HL-60 (cell line): ENCODE measurements around the gene SOCS6.

Experiments used
- DNase-seq, 2 experiments: peaks; one replicate each; pipeline ENCODE4 v3.0.0-alpha.2; 2010 to 2020; ENCODE audit warnings: low read depth in 1 of 2, low spot score in 1 of 2
- H3K27ac ChIP-seq: fragments of 250-450 bp; sonication (Bioruptor Pico); replicated peaks from 2 replicates; pipeline ENCODE4 v1.5.1; 2020; ENCODE audit warnings: mild to moderate bottlenecking, moderate library complexity
- H3K27me3 ChIP-seq: fragments of 250-450 bp; sonication (Bioruptor Pico); 2 replicates; pipeline ENCODE4 v1.5.1; 2021; ENCODE audit warnings: mild to moderate bottlenecking, moderate library complexity; ENCODE audit not compliant: insufficient read depth, poor library complexity, severe bottlenecking
- H3K4me3 ChIP-seq: replicated peaks from 2 replicates; pipeline ENCODE4 v1.5.1; 2011; ENCODE audit warnings: mild to moderate bottlenecking, control low read depth, low read length; ENCODE audit not compliant: insufficient read depth
- CTCF ChIP-seq: IDR thresholded peaks from one replicate; pipeline ENCODE4 v1.5.1; 2011; ENCODE audit warnings: low read length, control low read depth, inconsistent platforms; ENCODE audit not compliant: insufficient read depth
- GABPA ChIP-seq: IDR thresholded peaks from 2 replicates; pipeline ENCODE4 v1.6.1; 2012; ENCODE audit warnings: low read depth
- POLR2AphosphoS5 ChIP-seq: IDR thresholded peaks from 2 replicates; pipeline ENCODE4 v1.6.1; 2012; ENCODE audit warnings: low read depth
- REST ChIP-seq: IDR thresholded peaks from 2 replicates; pipeline ENCODE4 v1.6.1; 2012; ENCODE audit warnings: low read depth; ENCODE audit not compliant: insufficient replicate concordance
- SPI1 ChIP-seq: IDR thresholded peaks from 2 replicates; pipeline ENCODE4 v1.6.1; 2012; ENCODE audit warnings: low read depth, mild to moderate bottlenecking, borderline replicate concordance

The SOCS6 gene

GRCh38 chr18:70370762-70371733, 82.2 kb downstream of the SOCS6 start:
- no peak overlapping the region for H3K27ac ChIP-seq
- H3K4me3 ChIP-seq = no peak overlapping the region
- TF ChIP-seq CTCF (no peak), REST (no peak), POLR2AphosphoS5 (no peak), GABPA (no peak), SPI1 (no peak)
- H3K27me3 ChIP-seq = no peaks in the 10 kb centered on the region
- DNase-seq = no peak

- Histone ChIP-seq H3K4me3 (no peak overlapping the region), H3K27ac (no peak overlapping the region), H3K27me3 (no peaks in the 10 kb centered on the region)
- no peak for DNase-seq
- no peak for TF ChIP-seq GABPA
- TF ChIP-seq REST = no peak
- no peak for TF ChIP-seq SPI1
- no peak for TF ChIP-seq POLR2AphosphoS5
- TF ChIP-seq CTCF = no peak
Measured at GRCh38 chr18:70371908-70372307, 83.1 kb downstream of the SOCS6 start.

- no peak for DNase-seq
- TF ChIP-seq POLR2AphosphoS5 = no peak
- Histone ChIP-seq H3K27me3 (no peaks in the 10 kb centered on the region), H3K27ac (no peak overlapping the region), H3K4me3 (no peak overlapping the region)
Measured at GRCh38 chr18:70372450-70373041, 83.7 kb downstream of the SOCS6 start.

- H3K27ac ChIP-seq = no peak overlapping the region
- TF ChIP-seq REST (no peak), GABPA (no peak), SPI1 (no peak), CTCF (no peak), POLR2AphosphoS5 (no peak)
- no peak for DNase-seq
- H3K4me3 ChIP-seq = no peak overlapping the region
- H3K27me3 ChIP-seq = no peaks in the 10 kb centered on the region
Measured at GRCh38 chr18:70373042-70373519, 84.2 kb downstream of the SOCS6 start.
